GM18873 (cell line): ENCODE results near the gene RBM39.
"Not testable (repeated sequence)": the region's sequence is repeated elsewhere in the genome, so short reads cannot be mapped to it uniquely, and the experiment has no call there.

Experiments
- ATAC-seq: cut with Tn5 transposase; IDR thresholded peaks from one replicate; pipeline ENCODE4 v1.9.1; 2021; ENCODE audit warnings: mild to moderate bottlenecking, moderate library complexity, moderate number of reproducible peaks; ENCODE audit not compliant: unreplicated experiment, low FRiP score

Gene RBM39

DNA sequence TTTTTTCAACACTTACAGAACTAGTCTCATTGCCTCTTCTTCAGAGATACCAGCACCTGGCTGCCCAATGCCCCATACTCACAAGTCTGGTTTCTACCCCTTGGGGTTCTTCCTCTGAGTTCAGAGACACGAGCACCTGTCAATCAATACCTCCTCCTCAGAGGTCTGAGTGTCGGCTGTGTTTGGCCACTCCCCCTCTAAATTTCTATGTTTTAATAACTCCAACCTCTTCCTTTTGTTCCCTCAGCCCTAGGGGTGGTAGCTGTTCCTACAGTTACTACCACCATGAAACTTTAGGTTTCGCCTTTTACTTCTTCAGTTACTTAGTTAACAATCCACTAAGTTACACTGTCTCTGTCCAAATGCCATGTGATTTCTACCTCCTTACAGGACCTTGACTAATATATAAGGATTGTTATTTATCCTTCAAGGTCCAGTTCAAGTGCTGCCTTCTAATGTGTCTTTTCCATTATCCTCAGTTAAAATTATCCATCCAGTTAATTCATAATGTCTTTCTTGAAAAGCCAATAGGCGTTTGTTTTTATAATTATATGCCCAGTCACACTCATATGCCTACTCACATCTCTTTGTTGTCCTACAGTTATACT is 15.1 kb upstream of the RBM39 start:
- no peak for ATAC-seq

DNA sequence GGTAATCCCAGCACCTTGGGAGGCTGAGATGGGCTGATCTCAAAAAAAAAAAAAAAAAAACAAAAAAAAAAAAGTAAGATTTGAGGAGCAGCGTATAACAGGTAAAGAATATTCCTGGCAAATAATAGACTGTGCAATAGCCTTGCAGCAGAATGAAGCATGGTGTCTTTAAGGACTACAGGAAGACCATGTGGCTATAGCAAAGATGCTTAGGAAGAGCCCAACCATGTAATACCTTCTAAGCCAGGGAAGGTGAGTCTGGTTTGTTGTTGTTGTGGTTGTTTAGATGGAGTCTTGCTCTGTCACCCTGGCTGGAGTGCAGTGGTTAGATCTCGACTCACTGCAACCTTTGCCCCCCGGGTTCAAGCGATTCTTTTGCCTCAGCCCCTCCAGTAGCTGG is 14.3 kb upstream of the RBM39 start:
- ATAC-seq, result no peak

DNA sequence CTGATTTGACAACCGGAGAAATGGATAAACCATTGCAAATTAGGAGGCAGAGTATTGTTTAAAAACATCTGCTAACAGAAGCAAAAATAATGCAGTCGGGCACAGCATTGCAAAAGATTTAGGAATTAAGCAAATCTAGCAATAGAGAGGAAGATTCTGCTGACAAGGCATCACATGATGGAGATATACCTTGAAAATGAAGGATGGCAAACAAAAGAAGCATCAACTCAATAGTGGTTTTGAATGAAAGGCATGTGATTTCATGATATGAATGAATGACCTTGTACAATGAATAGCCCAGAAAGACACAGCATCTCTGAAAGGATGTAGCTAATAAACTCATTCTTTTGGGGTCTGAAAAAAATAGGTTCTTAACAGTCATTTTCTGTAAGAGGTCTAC is 8.6 kb upstream of the RBM39 start:
- ATAC-seq, result no peak

DNA sequence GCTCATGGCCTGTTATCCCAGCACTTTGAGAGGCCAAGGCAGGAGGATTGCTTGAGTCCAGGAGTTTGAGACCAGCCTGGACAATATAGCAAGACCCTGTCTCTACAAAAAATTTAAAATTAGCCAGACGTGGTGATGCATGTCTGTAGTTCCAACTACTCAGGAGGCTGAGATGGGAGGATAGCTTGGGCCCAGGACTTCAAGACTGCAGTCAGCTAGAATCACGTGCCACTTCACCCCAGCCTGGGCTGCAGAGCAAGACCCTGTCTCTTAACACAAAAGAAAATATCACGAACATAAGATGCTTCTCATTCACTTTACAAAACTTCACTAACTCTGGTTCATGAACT is 2.4 kb upstream of the RBM39 start:
- ATAC-seq, result not testable (repeated sequence)

DNA sequence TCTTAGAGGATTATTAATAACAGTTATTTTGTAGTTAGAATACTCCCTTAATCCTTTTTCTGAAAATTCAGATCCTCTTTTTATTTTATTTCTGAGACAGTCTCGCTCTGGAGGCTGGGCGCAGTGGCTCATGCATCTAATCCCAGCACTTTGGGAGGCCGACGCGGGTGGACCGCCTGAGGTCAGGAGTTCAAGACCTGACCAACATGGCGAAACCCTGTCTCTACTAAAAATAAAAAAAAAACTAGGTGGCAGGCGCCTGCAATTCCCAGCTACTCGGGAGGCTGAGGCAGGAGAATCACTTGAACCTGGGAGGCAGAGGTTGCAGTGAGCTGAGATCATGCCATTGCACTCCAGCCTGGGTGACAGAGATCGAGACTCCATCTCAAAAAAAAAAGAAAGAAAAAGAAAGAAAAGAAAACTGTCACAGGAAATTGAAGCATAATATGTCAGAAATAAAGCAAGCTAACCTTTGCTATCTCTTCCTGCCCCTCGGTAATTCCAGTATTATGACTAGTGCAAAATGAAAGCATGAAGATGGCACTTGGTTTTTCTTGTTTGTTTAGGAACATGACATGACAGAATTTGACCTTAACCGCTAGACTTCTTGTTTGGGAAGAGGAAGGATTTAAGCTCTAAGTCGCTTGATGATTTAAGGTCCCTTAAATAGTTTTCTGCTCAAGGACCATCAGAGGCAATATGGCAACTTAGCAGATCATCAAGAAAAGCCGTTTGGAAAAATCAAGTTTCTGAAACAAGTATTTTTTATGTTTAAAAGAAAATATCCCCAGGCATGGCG is 1.8 kb upstream of the RBM39 start:
- no peak for ATAC-seq

DNA sequence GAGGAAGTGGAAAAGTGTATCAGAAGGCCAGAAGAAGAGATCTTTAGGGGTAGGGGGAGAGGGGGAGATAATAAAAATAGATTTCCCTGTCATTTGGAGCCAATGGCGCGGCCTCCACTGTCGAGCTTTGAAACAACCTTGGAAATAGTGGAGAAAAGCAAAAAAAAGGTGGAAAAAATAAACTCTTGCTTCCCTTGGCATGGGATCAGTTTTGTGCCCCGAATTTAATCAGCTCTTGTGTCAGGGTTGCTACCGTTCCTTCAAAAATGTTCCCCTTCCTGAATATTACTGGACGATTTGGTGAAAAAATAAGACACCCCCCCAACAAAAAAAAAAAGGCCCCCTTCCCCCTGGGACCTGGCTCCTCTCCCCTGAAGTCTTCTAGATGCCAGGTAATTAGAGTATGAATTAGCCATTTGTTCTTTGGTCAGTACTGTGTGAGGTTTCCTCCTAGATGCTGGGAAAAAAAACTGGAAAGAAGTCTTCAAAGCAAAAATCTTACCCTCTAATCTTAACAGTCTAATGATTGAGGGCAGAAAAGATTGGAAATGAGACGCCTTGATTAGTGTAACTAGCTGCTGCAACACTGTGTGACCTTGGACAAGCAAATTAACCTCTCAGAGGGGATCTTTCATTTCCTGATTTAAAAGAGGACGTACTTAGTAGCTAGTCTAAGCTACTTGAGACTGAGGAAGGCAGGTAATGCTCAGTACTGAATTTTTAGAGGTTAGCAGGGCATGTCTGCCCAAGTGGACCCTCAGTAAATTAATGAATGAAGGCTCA is 872 bp upstream of the RBM39 start:
- no peak for ATAC-seq

DNA sequence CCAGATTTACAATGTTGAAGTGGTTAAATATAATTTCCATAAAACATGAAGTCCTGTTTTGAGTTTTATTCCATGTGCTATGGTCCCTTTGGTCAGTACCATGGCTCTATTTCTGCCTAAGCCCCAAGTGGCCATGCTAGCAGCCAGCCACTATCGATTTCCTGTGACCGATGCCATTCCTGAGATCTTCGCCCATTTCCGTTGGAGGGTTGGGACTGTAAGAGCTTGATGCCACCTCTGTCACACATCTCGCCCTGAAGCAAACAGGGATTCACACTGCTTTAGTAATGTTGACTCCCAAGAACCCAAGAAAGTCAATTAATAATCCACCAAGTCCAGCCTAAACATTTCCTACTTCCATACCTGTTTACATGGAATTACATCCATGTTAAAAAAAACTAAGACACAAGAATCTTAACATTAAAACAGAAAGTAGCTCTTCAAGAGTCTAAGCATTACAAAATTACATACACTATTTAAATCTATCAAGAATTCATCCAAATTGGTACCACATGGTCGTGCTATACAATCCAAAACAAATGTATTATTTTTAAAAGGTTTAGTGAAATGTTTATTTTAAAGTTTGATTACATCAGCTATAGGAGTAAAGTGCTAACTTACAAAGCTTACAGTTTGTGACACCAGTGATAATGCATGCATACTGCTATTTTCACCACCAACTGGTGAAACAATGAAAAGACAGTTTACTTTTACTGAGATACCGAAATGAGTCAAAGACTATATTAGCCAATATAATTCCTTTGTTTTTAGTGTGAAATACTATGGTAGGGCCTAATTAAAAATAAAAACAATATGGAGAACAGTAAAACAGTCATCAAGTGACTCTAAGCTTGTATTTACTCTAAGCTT is 2.5 kb downstream of the RBM39 start:
- no peak for ATAC-seq

DNA sequence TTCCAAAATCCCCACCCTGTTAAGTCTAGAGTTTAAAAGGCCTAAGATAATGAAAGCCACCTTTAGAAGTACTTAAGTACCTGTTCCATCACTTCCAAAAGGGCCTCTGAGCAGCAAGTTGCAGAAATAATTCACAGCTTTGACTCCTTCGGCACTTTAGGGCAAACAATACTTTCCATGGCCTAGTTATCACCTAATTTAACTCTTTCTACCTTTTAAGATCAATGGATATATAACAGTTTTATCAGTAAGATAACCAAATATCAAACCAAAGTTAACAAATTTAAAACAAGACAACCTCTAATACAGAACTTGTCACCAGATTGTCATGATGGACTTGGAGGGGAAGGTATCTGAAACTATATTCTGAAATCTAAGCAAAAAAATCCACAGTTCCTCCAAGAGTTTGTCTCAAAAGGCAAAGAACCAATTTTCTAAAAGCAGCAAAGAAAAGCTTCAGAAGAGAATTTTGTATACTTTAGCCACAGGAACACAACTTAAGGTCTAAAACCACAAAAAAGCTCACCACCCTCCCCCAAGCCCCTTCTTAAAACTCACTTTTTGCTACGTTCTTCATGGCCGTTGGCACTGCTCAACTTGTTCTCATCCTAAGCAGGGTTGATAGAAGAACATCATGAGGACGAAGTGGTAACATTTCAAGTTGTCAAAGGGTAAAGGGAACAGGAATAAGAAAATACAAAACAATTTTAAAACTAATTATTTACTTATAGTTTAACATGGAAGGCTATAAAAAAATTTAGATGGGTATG is 3.5 kb downstream of the RBM39 start:
- ATAC-seq, result no peak

DNA sequence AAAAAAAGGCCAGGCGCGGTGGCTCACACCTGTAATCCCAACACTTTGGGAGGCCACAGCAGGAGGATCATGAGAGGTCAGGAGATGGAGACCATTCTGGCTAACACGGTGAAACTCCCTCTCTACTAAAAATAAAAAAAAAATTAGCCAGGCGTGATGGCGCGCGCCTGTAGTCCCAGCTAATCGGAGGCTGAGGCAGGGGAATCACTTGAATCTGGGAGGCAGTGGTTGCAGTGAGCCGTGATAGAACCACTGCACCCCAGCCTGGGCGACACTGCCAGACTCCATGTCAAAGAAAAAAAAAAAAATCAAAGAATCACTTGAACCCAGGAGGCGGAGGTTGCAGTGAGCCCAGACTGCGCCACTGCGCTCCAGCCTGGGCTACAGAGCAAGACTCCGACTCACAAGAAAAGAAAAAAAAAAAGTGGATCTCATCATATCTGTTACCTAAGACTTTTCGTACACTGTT is 4.2 kb downstream of the RBM39 start:
- no peak for ATAC-seq

DNA sequence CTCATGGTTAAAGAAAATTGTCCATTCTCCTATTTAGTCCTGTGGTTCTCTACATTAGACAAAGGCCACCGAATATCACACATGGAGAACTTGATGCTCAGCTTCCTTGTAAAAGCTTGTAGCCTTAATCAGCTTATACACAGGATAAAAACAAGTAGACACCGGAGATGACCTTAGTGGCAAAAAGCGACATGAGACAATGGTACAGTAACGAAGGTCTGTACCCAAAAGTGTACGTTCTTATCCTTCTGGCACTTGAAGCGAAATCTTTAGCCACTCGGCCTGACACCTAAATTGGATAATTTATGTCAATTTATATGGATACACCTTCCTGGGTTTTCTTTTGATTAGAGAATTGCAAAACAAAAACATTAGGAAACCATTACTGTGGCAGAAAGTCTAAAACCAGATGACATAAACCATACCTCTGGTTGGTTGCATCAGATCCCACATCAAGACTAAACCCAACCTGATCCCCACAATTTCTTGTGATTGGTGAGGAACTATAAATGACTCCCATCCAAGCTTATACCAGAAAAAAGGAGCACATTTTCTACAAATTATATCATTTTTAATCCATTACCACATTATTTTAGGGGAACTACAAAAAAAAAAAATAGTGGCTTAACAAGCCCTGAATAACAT is 6.1 kb downstream of the RBM39 start:
- ATAC-seq, result no peak

DNA sequence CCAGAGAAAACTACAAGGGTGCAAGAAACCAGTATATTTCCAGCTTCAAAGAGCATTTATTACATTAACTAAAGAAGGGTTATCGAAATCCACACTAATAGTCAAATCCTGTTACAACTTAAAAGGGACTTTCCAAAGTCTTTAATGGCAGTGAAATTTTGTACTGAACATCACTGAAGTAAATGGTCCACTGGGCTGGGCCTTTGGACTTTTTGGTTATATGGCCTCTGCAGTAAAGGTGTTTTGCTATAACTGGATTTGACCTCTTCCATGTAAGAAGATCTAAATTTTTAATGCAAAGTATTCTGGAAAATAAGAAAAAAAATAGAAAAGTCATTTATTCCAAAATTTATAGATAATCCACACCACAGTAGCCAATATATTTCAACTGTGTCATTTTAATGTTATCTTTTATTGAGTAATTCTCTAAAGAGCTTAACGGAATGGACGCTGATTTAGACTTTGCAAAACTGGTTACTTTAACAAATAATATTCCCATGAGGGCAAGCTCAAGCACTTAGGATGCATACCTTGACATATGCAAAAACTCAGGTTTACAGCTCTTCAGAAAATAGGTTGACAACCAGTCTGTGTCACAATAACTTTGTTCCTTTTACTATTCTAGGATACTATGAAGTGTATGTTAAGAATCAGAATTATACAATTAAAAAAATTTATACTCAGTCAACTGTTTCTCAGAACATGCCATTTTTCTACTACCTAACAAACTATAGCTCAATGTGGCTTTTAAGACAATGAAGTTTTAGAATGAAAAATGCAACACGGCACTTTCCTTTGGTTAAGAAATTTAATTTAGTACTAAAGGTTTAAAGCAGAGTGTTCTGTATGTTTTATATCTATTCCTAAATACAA is 7.0 kb downstream of the RBM39 start:
- no peak for ATAC-seq

DNA sequence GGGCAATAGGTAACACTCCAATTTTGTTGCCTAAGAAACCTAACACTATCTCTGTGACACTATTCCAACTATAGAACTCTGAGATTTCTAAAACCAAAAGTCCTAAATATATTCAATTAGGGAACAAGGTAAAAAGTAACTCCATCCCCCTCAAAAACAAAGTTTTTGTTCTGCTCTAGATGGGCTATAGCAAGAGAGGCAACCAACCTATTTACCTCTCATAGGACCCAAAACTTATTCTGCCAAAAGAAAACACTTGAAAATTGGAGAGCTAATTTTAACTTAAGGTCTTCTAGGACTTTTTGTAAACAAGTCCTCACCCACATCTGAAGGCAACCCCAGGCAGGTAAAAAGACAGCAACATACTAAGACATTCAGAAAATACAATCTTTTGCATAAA is 7.7 kb downstream of the RBM39 start:
- no peak for ATAC-seq

DNA sequence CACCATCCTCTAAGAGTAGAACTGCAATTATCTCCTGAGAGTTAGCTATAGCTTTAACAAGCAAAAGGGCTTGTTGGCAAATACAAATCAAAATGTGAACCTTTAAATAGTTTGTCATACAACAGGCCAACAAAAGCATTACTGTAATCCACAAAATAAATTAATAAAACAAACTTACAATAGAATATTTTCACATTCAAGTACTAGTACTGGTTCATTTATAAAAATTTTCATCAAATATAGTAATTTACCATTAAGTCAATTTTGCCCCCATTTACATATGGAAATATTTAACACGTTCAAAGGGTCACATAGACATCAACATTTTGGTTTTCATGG is 9.4 kb downstream of the RBM39 start:
- no peak for ATAC-seq

DNA sequence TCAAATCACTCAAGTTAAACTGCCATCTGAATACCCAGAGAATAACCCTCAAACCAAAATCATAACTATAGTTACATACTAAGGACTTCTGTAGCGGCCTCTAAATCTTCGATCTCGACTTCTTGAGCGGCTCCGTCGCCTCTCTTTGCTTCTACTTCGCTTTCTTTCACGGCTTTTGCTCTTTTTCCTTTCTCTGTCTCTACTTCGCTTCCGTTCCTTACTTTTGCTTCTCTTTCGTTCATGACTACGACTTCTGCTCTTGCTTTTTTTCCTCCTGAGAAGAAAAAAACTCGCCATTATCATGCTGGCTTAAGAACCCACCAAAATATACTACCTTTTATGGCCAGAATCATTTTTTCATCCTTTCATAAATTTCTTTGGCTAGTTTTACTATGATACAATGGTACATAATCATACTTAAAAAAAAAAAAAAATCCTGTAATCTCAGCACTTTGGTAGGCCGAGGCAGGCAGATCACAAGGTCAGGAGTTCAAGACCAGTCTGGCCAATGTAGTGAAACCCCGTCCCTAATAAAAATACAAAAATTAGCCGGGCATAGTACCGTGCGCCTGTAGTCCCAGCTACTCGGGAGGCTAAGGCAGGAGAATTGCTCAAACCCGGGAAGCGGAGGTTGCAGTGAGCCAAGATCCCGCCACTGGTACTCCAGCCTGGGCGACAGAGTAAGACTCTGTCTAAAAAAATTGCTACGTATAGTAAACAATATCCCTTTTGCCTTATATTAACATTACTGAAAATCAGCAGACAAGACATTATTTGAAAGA is 10.0 kb downstream of the RBM39 start:
- ATAC-seq, result no peak

DNA sequence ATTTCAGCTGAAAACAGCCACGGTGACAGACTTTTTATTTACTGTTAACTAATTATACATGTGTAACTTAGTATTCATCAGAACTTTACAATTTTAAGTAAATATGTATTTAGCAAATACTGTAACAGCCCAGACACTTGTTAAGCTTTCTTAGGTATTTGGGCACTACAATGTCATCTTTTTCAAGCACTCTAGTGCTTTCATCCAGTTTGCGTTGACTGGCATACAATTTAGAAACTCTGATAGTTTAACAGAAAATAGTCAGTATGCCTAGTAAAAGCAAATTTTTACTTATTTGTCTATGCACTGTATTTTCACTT is 10.6 kb downstream of the RBM39 start:
- no peak for ATAC-seq

DNA sequence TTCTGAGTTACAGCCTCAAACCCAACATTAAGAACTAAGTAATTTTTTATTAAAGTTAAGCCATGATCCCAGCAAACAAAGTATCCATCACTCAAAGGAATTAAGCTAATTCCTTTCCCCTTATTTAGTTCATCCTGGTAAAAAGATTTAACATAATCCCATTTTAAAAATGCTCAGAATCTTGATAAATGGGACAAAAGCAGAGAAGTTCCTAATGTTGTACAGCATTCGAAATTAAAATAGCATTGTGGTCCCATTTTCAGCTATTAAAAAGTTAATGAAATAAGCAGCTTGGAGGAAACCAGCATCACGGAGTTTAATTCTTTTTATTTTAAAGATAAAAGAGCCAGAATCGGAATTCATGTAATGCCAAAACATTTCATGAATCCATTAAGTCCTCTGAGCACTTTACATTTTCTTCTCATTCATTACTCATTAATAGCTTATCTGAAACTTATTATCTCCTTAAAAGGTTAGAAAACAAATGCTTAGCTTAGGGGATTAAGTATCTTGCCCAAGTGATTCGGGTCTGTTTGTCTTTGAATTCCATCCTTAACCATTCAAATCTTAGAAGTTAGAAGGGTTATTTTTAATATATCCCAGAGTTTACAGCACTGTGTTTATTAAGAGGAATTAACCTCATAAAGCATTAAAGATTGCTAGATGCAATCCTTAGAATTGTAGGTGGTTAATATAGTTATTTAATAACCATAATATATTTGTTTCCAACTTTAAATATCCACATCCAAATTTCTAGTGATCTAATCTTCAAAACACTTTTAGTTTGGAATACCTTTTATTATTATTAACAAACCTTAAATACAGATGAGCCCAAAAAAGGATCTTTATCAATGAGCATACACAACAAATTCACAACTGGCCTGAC is 11.2 kb downstream of the RBM39 start:
- no peak for ATAC-seq
